ENCODE measurements around the gene SNX1. TPM values are rescaled to one million over a fixed set of nuclear protein-coding genes. Genes with fewer than 3 reads are reported as not detected.

SNX1 gene
- total and polyA plus RNA-seq, 2 donors (not counting 3 experiments of a cell fraction or from before 2014, with no cell fraction given), result 56.0 to 113 TPM

DNA sequence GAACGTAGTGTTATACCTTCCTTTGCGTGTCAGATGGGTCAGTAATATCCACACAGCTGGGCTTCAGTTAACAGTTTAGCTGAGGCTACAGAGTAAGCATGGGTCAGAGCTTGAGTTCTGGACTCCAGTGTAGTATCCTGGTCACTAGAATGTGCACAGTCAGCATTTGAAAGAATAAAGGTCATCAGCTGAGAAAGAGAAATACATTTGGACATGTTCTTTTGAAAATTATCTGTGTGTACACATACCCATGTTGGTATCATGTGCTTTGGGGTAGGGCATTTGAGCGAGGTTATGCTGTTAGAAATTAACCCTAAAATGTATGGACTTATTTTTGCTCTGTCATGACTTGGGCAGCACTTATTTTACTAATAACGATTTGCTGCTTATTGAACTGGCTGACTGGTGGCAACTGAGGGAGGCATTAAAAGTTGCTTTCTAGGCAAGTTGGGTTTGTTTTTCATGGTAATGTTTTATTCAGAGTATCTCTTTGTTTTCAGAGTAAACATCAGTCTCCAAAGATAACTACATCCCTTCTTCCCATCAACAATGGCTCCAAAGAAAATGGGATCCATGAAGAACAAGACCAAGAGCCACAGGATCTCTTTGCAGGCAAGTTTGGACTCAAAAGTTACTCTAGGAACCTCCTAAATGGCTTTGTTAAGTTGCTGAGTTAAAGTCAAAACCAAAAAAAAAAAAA is 16.4 kb downstream of the SNX1 start:
- ChIA-PET POLR2A (no interaction called here), CTCF (interaction anchor here (1.6 to 1.9 kb wide), 2 partner anchors 19 to 41 kb away, joined by 4 to 8 read pairs; partner anchors contain the start of gene CIAO2A)
- intact Hi-C loops (cut with micrococcal nuclease), result no loop called here
- Histone ChIP-seq H3K9me1 (replicated peaks; ENCODE audit: control insufficient read depth, extremely low read depth, insufficient read depth, low read length) (peaks cover 3% of the 10 kb centered on the region), H3K4me2 (ENCODE audit: insufficient read depth, low read length) (no peak overlapping the region), H3K79me2 (ENCODE audit: control insufficient read depth, insufficient read depth, low read length) (peaks cover 41% of the 10 kb centered on the region), H3K9ac (replicated peaks; ENCODE audit: extremely low read depth, insufficient read depth, low read length) (no peak overlapping the region), H3K4me1 (ENCODE audit: control insufficient read depth, extremely low read depth, insufficient read depth, low read length) (peaks cover 15% of the 10 kb centered on the region), H3K36me3 (ENCODE audit: control insufficient read depth in 2 of 2, extremely low read depth in 1 of 2, insufficient read depth in 2 of 2, low read length in 2 of 2) (peaks cover 9 to 30% of the 10 kb centered on the region in 2 experiments), H3K27ac (ENCODE audit: insufficient read depth, low read depth, low read length) (no peak overlapping the region), H3K4me3 (replicated peaks in 1 of 3; ENCODE audit: insufficient read depth in 1 of 3, low read depth in 1 of 3, low read length in 3 of 3) (no peak overlapping the region), H4K20me1 (replicated peaks; ENCODE audit: control insufficient read depth, extremely low read depth, insufficient read depth, low read length) (peaks cover 2% of the 10 kb centered on the region), H3K9me3 (replicated peaks; ENCODE audit: control insufficient read depth, insufficient read depth, low read length) (no peaks in the 10 kb centered on the region), H2AFZ (ENCODE audit: low read depth, low read length) (no peak overlapping the region), H3K27me3 (ENCODE audit: control insufficient read depth in 2 of 2, insufficient read depth in 2 of 2, low read length in 2 of 2) (no peaks in the 10 kb centered on the region)
- FAIRE-seq (no peak), DNase-seq (ENCODE audit: low read depth, low spot score) (no peak)
- dilution Hi-C loops (cut with MboI; ENCODE audit: extremely low pct_ligation_motif_present, low sequenced_read_pairs), result no loop called here
- TF ChIP-seq MAX (IDR thresholded peaks at IDR 0.05; ENCODE audit: insufficient read depth, insufficient read length), result no peak
- no peak for TF ChIP-seq MYC (IDR thresholded peaks at IDR 0.05; ENCODE audit: low read depth, low read length)
- no peak for TF ChIP-seq GATA2 (IDR thresholded peaks at IDR 0.05; ENCODE audit: insufficient read depth, insufficient read length, low read depth, low read length)
- no peak for TF ChIP-seq EZH2 (IDR thresholded peaks at IDR 0.05; ENCODE audit: borderline replicate concordance, low read depth, low read length, severe bottlenecking)
- no peak for TF ChIP-seq CTCF (IDR thresholded peaks at IDR 0.05; ENCODE audit: extremely low read depth in 1 of 2, insufficient read depth in 1 of 2, low read depth in 1 of 2, low read length in 2 of 2)
- TF ChIP-seq POLR2A (IDR thresholded peaks at IDR 0.05; ENCODE audit: low read depth, low read length), result no peak
- no peak for TF ChIP-seq POLR2AphosphoS5 (IDR thresholded peaks at IDR 0.05; ENCODE audit: insufficient read depth, low read depth, low read length)
- TF ChIP-seq FOS (IDR thresholded peaks at IDR 0.05; ENCODE audit: borderline replicate concordance, insufficient read depth, low read length), result no peak
- no peak for TF ChIP-seq JUN (IDR thresholded peaks at IDR 0.05; ENCODE audit: borderline replicate concordance, insufficient read depth, insufficient read length, low read depth)
- no TSS peak for BruUV-seq (replicated peaks)

Measured in endothelial cell of umbilical vein (primary cell).